Fibroblast of skin of scalp (primary cell): Measurements from ENCODE around the gene USP32.

Experiments
- DNase-seq: peaks from one replicate; pipeline ENCODE4 v3.0.0-alpha.2; 2013

USP32 gene

DNA sequence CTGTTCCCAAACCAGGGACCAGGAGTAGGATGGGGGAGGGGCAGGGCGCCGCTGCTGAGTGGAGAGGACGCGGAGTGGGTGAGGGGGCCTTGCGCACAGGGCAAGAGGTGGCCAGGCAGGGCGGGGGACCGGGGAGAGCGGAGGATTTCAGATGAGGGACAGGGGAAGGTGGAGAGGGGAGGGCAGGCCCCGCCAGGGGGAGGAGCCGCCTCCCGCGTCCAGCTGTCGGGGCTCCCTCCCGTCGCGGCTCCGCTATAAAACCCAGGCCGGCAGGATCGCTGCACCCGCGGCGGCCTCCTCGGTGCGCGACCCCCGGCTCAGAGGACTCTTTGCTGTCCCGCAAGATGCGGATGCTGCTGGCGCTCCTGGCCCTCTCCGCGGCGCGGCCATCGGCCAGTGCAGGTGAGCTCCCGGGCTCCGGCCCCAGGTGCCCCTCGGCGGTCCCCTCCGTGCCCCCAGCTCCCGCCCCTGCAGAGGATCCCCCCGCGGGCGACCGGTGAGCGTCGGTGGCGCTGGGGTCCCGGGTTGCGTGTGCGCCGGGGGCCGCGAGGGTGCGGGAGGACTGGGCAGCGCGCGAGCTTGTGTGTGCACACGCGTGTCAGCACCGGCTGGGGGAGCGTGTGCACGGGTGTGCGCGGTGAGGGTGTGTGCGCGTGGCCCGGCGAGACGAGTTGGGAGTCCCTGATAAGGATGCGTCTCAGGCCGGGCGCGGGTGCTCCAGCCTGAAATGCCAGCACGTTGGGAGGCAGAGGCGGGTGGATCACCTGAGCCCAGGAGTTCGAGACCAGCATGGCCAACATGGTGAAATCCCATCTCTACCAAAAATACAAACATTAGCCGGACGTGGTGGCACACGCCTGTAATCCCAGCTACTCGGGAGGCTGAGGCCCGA, 242.0 kb downstream of the USP32 start, which contains the start of gene CA4:
Gene CA4, plus strand, starts transcription at position 283 of the 892 bp plus-strand sequence. Its CDS starts 62 bp downstream, at position 345.
- no peak for DNase-seq

DNA sequence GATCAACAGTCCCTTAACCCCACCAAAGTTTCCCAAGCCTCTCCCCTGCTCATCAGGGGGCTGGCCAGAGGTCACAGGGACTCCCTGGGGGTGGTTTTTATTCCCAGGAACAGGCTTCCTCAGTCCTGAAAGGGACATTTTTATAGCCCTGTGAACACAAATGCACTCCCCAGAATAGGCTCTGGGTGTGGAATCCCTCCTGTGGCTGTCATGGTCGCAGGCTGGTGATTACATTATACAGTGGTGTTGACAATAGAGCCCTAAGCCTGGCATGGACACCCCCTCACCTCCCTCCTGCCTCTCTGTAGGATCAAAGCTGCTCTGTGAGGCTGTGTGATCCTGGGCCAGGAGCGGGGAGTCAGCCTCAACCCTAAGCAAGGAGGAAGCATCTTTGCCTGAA, 243.6 kb downstream of the USP32 start:
- no peak for DNase-seq

DNA sequence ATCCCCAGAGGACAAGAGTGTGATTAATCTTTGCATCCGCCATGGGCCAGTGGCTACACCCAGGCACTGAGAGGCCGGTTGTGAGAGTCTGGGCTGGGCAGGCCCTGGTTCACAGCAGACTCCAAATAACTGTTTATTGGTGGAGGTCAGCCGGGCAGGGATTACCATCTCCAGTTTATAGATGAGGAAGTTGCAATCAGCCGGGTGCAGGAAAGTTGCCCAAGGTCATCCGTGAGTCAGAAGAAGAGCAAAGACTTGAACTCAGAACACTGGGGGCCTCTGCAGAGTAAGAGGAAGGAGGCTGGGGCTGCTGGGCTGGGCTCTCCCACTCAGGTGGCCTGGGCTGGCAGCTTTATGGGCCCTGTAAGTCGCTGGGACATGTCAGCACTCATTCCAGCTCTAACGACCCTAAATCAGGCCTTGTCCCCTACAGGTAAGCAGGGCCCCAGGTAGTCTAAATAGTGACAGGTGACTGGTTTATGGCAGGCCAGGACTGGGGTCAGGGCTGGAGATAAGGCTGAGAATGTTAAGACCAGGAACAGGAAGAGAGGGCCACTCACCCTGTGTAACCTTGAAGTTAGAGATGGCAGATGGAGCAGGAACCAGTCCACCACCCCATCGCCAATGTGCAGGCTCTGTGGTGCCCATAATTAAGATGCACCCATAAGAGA, 244.2 kb downstream of the USP32 start:
- no peak for DNase-seq

DNA sequence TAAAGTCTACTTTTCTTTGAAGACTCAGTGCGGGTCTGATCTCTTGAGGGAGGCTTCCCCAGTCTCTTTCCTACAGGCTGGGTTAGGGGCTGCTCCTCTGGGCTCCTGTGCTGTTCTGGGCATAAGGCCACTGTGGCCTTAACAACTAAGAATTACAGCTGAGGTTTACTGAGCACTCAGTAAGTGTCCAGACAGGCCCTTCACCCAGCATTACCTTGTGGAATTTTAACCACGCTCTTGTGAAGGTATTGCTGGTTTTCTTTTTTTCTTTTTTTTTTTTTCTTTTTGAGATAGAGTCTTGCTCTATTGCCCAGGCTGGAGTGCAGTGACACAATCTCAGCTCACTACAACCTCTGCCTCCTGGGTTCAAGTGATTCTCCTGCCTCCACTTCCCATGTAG, 245.7 kb downstream of the USP32 start:
- no peak for DNase-seq

DNA sequence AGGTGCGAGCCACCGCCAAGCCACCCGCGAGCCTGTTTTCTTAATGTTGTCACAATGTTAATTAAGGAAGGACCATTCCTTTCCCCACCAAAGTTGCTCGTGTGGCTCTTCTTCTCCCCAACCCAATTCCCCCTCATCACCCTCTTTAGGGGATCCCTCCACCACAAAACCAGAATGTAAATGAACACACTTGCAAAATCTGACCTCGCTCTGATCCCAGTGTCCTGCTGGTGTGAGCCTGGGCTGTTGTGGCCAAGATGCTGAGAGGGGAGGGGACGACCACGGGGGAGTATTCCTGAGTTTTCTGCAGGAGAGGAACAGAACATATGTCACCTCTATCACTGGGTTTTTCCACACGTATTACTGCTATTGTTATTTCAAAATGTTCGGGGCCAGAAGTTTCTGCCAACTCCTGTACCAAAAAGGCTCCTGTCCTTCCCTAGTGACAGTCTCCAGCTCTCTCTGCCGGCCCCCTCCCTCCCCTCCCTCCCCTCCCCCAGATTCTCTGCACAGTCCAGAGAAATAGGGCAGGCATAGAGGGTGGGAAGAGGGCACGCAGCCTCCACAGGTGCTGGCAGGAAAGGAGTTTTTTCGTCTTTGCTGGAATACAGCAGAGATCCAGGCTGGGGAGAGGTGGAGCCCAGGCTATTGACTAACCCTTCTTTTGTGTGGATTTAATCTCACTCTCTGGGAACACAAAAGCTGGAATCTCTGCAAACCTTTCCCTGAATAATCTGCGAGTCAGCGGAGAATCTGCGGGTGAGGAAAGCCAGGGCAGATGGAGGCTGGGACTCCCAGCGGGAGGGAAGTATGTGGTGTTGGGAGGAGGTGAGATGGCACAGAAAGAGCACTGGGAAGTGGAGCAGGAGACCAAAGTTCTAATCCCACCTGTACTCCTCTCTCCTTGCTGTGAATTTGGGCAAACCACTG, 246.7 kb downstream of the USP32 start:
- DNase-seq: no peak

DNA sequence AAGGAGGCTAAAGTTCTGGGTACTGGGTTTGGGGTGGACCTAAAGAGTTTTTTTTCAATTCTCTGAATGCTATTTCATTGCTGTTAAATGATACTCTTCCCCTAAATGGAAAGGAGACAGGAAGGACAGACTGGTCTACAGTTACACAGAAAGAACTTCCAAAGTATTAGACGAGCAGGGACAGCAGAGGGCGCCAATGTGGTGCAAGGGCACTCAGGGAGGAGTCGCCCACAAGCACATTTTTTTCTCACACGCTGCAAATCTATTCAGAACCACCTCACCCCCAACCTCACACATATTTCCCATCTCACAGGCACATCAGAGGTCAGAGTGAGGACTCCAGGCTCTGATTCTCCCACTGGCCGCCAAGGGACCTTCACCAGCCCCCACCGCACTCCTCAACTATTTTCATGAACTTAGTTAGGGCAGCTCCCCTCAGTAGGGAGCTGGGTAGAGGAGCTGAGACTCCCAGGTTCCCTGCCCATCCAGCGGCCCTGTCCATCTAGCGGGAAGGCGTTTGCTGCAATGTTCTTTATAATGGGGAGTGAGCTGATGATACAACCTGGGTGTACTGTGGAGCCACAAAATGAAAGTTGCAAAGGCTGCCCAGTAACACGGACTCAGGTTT, 248.9 kb downstream of the USP32 start:
- peak; percentile 91 for DNase-seq

DNA sequence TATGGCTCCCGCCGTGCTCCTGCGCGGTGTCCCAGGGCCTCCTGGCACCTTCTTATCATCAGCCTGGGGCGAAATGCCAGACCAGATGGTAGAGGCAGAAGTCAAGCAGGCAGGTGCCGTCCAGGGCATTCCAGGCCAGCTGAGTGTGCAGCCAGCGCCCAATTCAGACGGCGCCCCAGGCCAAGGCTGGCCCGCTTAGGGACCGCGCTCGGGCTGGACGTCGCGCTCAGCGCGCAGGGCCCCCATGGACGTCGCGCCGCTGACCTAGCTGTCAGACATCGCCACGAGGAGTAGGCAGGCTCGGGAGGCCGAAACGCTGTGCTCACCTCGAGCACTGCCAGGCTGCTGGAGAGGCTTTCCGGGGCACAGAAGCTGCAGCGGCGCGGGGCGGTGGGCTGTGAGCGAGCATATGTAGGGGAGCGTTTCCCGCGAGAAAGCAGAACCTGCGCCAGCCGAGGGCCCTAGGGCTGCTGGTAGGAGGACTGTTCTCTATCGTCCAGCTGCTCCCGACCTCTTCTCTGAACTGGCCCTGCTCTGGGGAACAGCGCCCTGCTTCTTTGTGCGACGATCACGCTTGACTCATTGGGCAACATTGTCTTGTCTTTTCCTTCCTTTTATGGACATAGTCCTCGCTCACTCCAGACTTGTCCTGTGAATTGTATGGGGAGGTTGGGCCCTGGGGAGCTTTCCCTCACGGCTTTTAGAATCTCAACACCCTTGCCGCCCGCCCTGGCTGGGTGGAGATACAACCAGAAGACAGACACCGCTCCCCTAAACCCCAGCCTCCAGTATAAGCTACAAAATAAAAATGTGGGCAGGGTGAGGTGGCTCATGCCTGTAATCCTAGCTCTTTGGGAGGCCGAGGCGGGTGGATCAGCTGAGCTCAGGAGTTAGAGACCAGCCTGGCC, 250.6 kb downstream of the USP32 start:
- DNase-seq: peak; percentile 86

DNA sequence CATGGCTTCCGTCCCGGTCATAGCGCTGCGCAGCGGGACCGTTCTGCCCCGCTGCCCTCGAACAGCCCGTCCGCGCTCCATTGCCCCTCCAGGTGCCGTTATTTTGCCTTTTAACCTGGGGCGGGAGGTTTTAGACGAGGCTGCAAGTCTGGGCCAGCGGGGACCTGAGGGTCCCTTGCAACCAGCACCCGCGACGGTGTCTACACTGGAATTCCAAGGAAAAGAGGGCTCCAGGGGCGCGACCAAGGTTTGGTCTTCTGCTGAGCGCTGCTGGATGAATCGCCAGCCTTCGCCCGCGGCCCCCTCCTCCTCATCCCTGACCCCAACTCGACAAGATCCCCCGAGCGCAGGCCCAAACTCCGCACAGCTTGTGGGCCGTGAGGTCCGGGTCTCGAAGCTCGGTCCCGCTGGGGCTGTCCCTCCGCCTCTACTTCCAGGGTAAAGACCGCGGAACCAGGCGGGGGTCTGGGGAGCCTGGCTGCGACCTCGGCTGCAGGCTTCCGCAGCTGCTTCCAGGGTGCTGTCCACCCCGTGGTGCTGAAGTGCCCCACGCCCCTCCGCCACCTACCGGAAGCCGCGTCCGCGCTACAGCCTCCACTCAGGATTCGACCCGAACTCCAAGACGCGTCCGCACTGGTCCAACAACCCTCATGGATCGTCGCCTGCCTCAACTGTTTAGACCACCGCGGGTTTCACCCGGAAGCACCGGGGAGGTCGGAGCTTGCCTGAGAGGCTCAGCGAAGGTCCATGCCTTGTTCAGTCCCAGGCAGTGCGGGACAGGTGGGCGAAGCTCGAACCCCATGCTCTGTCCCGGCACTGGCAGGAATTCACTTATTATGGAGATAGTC, 252.3 kb downstream of the USP32 start:
- peak; percentile 69 for DNase-seq

DNA sequence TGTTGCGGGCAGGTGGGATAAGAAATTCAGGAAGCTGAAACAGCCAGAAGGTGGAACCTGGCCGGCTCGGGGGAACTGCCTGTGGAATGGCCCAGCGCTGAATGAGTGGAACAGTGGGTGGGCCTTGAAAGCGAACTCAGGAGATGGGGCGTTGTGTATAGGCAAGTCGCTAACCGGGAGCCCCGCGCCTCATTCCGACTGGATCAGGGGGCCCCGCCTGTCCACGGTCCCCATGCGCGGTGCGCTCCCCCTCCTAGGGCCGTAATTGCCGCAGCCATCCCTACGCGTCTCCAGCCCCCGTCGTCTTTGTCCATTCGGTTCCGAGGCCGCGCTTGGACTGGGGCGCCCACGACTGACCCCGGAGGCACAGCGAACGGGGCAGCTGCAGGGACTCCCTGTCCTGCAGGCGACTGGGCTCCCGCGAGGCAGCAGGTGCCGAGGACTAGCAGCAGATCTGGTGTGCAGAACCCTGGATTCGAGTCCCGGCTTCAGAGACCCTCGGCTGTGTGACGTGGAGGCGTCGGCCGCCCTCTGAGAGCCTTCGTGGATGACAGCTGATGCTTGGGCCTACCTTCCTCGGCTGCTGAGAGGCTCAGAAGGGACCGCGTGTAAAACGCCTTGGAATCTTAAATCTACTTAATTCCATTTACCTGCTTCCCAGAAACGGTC, 253.0 kb downstream of the USP32 start:
- DNase-seq: no peak

DNA sequence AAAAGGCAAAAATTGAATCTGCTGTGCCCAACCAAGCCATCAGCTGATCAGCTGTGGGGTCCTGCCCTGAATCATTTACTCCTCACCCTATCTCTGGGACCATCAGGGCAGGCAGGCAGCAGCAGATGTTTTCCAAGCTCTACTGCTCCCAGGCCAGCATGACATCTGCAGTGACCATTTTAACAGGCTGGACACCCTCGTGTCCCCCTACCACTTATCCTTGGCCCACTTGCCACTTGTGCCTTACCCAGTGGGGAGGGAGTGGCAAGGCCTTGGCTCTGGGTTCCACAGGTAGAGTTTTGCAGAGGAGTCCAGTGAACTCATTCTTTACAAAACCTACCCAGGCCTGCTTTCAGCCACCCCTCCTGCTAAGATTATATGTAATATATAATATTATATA, 254.2 kb downstream of the USP32 start:
- no peak for DNase-seq

DNA sequence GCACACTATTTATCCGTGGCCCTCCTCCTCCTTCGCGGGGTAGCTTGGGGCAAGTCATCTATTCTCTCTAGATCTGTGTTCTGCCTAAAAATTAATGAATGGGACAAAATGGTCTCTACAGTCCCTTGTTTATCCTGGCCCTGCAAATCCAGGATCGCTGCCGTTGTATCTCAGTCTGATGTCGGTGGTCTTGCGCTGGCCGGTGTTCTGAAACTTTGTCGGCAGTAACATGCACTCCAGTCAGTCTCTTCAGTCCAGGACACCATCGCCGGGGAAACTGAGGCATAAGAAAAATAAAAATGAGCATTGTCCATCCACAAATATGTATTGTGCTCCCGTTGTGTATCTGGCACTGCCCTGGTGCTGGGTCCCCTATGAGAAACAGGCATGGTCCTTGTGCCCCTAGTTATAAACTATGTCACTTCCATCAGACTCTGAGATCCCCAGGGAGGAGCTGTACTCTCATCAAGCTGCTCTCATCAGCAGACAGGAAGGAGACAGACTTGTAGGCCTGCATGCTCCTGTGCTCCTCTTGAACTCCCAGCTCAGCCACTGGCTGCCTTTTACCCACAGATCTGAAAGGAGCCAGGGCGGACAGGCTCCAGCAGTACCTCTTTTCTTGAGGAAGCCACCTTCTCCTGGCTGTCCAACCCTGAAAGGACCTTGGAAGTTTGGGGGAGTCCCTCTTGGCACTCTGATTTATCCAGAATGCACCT, 255.8 kb downstream of the USP32 start:
- DNase-seq: no peak

DNA sequence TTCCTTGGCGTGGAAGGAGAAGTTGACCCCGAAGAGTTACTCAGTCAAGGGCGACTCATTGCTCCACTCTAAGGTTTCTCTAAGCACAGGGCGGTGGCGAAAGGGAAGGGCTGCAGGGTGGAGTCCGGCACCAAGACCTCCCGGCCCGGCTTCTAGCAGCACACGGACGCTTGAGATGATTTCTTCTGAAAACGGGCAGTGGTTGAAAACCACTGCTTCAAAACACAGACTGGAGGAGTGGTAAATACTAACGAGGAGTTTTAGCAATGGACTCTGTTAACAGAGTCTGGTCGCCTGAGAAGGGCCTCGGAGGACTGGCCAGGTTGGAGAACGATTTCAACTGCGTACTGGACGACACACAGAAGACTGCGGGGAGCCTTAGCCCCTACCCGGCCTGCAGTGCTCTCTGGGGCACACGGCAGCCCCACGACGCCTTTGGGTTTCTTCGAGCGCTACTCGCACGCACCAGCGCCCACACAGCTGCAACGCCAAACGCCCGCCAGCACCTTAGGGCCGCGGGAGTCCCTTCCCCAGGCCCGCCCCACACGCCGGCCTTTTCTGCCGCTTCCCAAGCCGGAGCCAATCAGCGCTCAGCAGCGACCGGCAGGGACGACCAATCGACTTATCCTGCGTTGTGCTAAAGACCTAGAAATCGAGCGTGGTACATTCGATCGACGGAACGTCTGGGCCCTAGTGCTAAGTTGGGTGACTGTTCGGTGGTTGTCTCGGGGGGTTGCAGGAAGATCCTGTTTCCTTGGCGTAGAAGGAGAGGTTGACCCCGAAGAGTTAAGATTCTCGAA, 256.6 kb downstream of the USP32 start:
- DNase-seq: peak; percentile 87

DNA sequence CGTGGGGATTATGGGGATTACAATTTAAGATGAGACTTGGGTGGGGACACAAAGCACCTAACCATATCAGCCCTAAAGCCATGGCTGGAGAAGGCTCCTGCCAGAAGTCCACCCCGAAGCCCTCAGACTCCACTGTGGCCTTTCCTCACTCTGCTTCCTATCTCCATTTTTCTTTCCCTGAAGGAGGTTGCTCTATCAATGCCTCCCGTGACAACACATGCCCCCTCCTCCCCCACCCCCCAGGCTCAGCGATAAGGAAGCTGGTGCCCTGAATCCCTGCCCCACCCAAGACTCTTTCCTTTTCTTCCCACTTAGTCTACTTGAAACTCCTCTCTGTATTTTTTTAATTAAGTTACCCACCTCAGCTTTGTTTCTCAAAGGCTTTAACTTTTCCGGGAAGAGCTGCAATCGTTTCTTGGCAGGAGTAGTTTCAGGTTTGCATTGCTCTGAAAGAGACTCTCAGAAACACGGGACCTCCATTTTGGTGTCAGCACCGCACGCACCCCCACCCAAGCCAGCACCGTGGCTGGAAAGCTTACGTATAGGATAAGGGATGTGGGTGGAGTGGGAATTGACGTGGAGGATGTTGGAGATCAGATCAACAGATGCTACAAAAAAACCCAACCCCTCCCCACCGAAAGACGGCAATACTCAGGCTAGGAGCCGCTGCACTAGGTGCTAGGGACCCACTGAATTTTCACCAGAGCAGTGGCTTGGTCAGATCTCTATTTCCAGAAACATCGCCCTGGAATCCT, 257.4 kb downstream of the USP32 start:
- peak; percentile 38 for DNase-seq

DNA sequence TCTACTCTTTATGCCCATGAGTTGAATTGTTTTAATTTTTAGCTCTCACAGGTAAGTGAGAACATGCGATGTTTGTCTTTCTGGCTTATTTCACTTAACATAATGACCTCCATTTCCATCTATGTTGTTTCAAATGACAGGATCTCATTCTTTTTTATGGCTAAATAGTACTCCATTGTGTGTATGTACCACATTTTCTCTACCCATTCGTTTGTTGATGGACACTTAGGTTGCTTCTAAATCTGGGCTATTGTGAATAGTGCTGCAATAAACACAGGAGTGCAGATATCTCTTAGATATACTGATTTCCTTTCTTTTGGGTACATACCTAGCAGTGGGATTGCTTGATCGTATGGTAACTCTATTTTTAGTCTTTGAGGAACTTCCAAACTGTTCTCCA, 261.5 kb downstream of the USP32 start:
- no peak for DNase-seq

DNA sequence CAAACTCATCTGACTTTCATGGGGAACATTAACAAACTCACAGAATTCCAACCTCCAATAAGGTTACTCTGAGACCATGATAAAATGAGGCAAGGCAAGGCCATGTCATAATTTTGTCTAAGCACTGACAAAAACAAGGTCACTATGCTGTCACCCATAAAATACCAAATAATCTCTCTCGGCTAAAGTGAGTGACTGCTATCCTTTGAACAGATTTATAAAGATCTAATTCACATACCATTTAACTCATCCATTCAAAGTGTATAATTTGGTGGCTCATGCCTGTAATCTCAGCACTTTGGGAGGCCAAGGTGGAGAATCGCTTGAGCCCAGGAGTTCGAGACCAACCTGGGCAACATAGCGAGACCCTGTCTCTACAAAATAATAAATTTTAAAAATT, 262.8 kb downstream of the USP32 start:
- no peak for DNase-seq
